Fibroblast of upper back skin (primary cell): ENCODE results near the gene CFAP298.
"Not testable (repeated sequence)": the region's sequence is repeated elsewhere in the genome, so short reads cannot be mapped to it uniquely, and the experiment has no call there.

Experiments
- DNase-seq: peaks from one replicate; pipeline ENCODE4 v3.0.0-alpha.2; 2013

CFAP298 gene

DNA sequence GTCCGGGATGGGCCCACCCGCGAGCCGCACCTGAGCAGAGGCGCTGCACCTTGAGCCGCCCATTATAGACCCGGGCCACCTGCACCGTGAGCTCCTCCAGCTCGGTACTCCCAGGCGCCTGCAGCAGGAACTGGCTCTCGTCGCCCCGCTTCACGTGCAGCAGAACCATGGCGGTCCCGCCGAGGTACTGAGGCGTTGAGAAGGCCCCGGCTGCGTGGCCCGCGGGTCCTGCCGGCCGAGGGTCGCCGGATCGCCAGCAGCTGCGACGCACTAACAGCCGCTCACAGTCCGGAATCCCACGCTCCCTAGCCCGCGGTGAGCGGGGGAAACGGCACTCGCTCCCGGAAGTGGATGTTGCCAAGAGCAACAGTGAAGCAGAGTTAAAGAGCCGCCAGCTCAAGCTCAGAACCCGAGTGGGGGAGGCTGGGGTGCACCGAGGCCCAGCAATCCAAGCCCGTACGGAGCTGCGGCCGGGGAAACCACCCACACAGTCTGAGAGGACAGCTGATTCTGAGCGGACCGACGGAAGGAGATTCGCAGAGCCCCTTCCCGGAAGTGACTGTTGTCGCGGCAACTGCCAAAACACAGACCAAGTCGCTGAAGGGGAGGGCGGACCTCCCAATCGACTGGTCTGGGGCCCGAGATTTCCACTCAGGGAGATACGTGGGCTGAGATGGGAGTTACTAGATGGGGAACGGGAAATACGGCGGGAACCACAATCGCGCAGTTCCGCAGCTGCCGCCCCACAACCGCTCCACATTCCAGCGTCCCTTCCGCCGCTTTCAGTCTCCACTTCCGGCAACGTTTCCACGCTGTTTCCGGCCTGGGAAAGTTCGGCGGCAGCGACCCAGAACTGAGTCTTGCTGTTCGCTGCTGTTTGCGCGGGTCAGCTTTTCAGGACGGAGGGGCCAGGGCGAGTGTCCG is at the start of gene CFAP298:
TSS of gene CFAP298 (minus strand) at position 303 of the 924 bp plus-strand sequence. CDS start at position 169, 134 bp downstream.
- peak; percentile 94 for DNase-seq

DNA sequence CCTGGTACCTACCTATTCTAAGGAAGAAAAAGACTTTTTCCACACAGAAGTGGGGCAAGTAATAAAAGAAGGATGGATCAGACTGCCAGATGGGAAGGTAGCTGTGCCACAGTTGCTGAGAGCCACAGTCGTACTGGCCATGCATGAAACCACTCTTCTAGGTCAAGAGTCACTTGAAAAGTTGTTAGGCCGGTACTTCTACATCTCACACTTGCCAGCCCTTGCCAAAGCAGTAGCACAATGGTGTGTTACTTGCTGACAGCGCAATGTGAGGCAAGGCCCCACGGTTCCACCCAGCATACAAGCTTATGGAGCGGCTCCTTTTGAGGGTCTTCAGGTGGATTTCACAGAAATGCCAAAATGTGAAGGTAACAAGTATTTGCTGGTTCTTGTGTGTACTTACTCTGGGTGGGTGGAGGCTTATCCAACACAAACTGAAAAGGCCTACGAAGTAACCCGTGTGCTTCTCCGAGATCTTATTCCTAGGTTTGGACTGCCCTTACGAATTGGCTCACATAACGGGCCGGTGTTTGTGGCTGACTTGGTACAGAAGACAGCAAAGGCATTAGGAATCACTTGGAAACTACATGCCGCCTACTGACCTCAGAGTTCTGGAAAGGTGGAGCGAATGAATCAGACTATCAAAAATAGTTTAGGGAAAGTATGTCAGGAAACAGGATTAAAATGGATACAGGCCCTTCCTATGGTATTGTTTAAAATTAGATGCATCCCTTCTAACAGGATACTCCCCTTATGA is 49.0 kb upstream of the CFAP298 start:
- DNase-seq = not testable (repeated sequence)

GRCh38 chr21:32658524-32658923 is 46.3 kb upstream of the CFAP298 start:
- DNase-seq = no peak

GRCh38 chr21:32653326-32653901 is 41.2 kb upstream of the CFAP298 start:
- peak; percentile 16 for DNase-seq

- no peak for DNase-seq
Observed at GRCh38 chr21:32648165-32648564, 36.0 kb upstream of the CFAP298 start.

GRCh38 chr21:32645261-32646182 is 33.3 kb upstream of the CFAP298 start:
- no peak for DNase-seq

- no peak for DNase-seq
Observed at GRCh38 chr21:32641710-32642698, 29.8 kb upstream of the CFAP298 start.

GRCh38 chr21:32626621-32627196 is 14.5 kb upstream of the CFAP298 start:
- DNase-seq = peak; percentile 31

- not testable (repeated sequence) for DNase-seq
Observed at GRCh38 chr21:32618218-32618617, 6.0 kb upstream of the CFAP298 start.

DNA sequence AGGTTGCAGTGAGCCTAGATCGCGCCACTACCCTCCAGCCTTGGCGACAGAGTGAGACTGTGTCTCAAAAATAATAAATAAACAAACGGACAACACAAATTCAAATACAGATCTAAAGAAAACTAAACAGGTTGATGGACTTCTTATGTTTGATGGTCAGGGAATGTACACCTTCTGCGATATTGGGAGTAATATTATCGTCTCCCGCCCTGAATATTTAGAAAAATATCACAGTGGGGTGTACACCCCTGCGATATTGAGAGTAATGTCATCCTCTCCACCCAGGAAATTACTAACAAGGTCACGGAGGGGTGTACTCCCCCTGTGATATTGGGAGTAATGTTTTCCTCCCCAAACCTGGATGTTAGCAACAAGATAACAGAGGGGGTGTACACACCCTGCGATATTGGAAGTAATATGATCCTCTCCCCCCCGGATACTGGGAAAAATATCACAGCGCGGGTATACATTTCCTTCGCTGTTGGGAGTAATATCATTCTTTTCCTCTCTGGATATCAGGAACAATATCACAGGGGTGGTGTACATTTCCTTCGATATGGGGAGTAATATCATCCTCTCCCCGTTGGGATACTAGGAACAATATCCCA is 1.4 kb upstream of the CFAP298 start:
- no peak for DNase-seq

DNA sequence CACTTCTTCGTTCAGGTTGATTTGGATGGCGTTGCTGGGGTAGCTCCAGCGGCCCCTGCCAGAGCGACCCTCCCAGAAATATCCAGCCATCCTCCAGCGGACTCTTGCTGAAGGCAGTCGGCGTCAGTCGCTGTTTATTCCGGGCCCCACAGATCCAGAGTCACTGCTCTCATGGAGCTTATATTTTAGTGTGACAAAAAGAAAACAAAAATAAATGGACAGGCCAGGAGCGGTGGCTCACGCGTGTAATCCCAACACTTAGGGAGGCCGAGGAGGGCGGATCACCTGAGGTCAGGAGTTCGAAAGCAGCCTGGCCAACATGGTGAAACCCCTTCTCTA is 791 bp upstream of the CFAP298 start:
- DNase-seq = no peak

- DNase-seq = no peak
Observed at GRCh38 chr21:32611471-32611997, 643 bp downstream of the CFAP298 start.

DNA sequence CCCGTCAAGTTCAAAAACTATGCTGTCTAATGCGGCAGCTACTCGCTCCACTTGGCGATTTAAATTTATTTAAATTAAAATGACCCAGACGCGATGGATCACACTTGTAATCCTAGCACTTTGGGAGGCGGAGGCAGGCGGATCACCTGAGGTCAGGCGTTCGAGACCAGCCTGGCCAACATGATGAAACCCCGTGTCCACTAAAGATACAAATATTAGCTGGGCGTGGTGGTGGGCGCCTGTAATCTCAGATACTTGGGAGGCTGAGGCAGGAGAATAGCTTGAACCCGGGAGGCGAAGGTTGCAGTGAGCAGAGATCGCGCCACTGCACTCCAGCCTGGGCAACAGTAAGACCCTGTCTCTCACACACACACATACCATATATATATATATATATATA is 1.2 kb downstream of the CFAP298 start:
- not testable (repeated sequence) for DNase-seq

DNA sequence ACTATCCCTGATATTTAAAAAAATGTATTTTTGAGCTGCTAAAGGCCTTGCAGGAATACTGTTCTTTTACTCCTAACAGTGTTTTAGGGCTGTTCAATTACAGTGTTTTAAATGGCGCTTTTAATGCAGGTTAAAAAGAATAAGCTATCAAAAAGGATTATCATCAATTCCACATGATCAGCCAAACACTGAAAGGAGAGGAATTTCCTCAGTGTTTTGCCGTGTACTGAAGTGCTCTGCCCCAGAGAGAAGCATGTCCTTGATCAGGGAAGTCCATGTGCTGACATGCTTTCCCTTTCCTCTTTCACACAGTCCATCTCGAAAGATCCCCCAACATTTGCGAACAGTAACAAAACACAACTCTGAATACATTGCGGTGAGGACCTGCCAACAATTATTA is 3.3 kb downstream of the CFAP298 start:
- DNase-seq = no peak

- no peak for DNase-seq
Observed at GRCh38 chr21:32605469-32605868, 6.7 kb downstream of the CFAP298 start.

GRCh38 chr21:32604464-32604863 is 7.7 kb downstream of the CFAP298 start:
- DNase-seq = no peak

- DNase-seq = no peak
Observed at GRCh38 chr21:32603131-32603530, 9.0 kb downstream of the CFAP298 start.

DNA sequence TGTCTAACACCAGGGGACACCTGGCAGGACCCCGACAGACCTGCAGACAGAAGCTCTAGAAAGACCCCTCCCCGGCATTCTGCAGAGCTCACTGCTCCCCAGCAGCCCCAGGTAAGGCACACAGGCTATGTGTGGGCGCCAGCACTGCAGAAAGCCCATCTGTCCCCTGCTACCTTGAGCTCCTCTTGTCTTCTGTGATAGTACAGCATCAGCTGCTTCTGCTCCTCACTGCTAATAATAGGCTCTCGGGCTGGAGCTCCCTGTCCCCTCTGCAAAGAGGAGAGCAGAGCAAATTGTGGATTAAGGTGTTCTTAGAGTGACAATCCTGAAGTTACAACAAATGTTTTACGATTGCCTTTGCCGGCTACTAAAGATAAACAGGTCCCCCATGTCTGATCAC is 10.1 kb downstream of the CFAP298 start:
- DNase-seq = no peak

DNA sequence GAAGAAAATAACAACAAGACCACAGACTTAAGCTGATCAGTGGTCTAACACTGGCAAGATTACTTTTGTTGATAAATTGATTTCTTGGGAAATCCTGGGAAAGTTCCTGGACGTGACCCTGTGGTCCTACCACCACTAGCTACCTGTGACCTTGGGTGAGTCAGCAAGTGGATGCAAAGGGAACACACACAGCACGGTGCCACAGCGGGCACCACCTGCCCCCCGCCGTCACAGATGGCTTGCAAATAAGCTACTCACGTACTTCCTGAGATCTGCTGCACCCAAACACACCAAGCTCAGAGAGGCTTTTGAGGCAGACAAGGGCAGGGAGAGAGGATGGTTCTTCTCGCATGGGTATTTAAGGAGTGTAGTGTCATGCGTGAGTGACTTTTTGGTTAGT is 12.7 kb downstream of the CFAP298 start:
- DNase-seq = no peak

- no peak for DNase-seq
Observed at GRCh38 chr21:32599091-32599490, 13.1 kb downstream of the CFAP298 start.
